A549 treated with GW870086 at 1 μM for 4 hours (cell line): ENCODE results near the gene ZNF805. TPM values are rescaled to one million over a fixed set of nuclear protein-coding genes. Genes with fewer than 3 reads are reported as not detected.

ENCODE experiments used
- total RNA-seq: library from RNA; stranded (reverse); fragments of 200-300 nt; extraction: Qiagen RNA extraction; gene quantifications from 5 replicates; pipeline ENCODE4 v1.2.3, GENCODE V29; 2022; ENCODE audit warnings: low read depth

ZNF805 gene
- total RNA-seq = 1.2 to 2.4 TPM (median 2.0 TPM) in 5 replicates

GRCh38 chr19:57240311-57241090 is at the start of gene ZNF805:
ZNF805 (plus strand) TSS chr19:57240632; CDS start chr19:57240892, 260 bp downstream.

GRCh38 chr19:57191141-57192076 is 49.0 kb upstream of the ZNF805 start, which contains the start of gene ZNF264:
ZNF264 (plus strand) TSS chr19:57191500; CDS start chr19:57191914, 414 bp downstream.

GRCh38 chr19:57280165-57280961 is 39.9 kb downstream of the ZNF805 start, which contains the start of gene ZNF460:
ZNF460 (plus strand) TSS chr19:57280485; CDS start chr19:57280807, 322 bp downstream.

Other genes with a start within 250 kb of the ZNF805 start
- gene USP29, start 120.6 kb upstream of the ZNF805 start, total RNA-seq = not detected in 5 replicates
- not detected in 5 replicates for gene ZIM3, start 95.4 kb upstream of the ZNF805 start, total RNA-seq
- gene DUXA, start 73.1 kb upstream of the ZNF805 start, total RNA-seq = not detected in 5 replicates
- gene ZNF264, start 49.1 kb upstream of the ZNF805 start, total RNA-seq = 6.8 to 9.0 TPM (median 7.4 TPM) in 5 replicates
- 0.23 to 0.73 TPM (median 0.37 TPM) in 5 replicates for gene AURKC, start 9.6 kb upstream of the ZNF805 start, total RNA-seq
- 0.89 to 1.2 TPM (median 0.96 TPM) in 5 replicates for gene ZNF460, start 39.9 kb downstream of the ZNF805 start, total RNA-seq
- 0.78 to 1.7 TPM (median 1.4 TPM) in 5 replicates for gene ZNF543, start 79.8 kb downstream of the ZNF805 start, total RNA-seq
- gene ZNF304, start 110.6 kb downstream of the ZNF805 start, total RNA-seq = 2.0 to 2.5 TPM (median 2.3 TPM) in 5 replicates
- 15.8 to 18.0 TPM (median 16.3 TPM) in 5 replicates for gene TRAPPC2B, start 122.9 kb downstream of the ZNF805 start, total RNA-seq
- gene ZNF547, start 122.9 kb downstream of the ZNF805 start, total RNA-seq = 1.4 to 2.2 TPM (median 1.7 TPM) in 5 replicates
- gene ZNF548, start 149.2 kb downstream of the ZNF805 start, total RNA-seq = 2.2 to 4.6 TPM (median 3.9 TPM) in 5 replicates
- gene ZNF17, start 170.5 kb downstream of the ZNF805 start, total RNA-seq = 4.0 to 7.4 TPM (median 4.9 TPM) in 5 replicates
- gene ZNF749, start 194.7 kb downstream of the ZNF805 start, total RNA-seq = 14.1 to 17.2 TPM (median 14.4 TPM) in 5 replicates
- gene VN1R1, start 216.5 kb downstream of the ZNF805 start, total RNA-seq = 0.08 to 0.10 TPM in 2 of 5 replicates, not detected in the others
- gene ZNF772, start 236.9 kb downstream of the ZNF805 start, total RNA-seq = 0.58 to 1.8 TPM (median 1.5 TPM) in 5 replicates
- gene ZNF419, start 247.1 kb downstream of the ZNF805 start, total RNA-seq = 5.6 to 9.9 TPM (median 6.5 TPM) in 5 replicates